H1 (cell line): Measurements from ENCODE around the gene KRT3.

Experiments used
- RFX5 ChIP-seq: IDR thresholded peaks from 2 replicates; pipeline ENCODE4 v1.6.1; 2011; ENCODE audit warnings: low read depth, low read length, improper control_type of control experiment, borderline replicate concordance
- TF ChIP-seq, protein P1 (sequence below), 3 experiments: IDR thresholded peaks; 1 replicate in 2 of 3; 2 replicates in 1 of 3; pipeline versions ENCODE4 v1.5.1 to v1.6.1; 2011; ENCODE audit warnings: low read length in 3 of 3, mild to moderate bottlenecking in 3 of 3, inconsistent platforms in 2 of 3, low read depth in 1 of 3, moderate library complexity in 1 of 3; ENCODE audit not compliant: insufficient read depth in 1 of 3; ENCODE audit errors: control extremely low read depth in 1 of 3

GRCh38 chr12:52832985-52833905 is 37.3 kb upstream of the KRT3 start:
- TF ChIP-seq, protein P1, sequence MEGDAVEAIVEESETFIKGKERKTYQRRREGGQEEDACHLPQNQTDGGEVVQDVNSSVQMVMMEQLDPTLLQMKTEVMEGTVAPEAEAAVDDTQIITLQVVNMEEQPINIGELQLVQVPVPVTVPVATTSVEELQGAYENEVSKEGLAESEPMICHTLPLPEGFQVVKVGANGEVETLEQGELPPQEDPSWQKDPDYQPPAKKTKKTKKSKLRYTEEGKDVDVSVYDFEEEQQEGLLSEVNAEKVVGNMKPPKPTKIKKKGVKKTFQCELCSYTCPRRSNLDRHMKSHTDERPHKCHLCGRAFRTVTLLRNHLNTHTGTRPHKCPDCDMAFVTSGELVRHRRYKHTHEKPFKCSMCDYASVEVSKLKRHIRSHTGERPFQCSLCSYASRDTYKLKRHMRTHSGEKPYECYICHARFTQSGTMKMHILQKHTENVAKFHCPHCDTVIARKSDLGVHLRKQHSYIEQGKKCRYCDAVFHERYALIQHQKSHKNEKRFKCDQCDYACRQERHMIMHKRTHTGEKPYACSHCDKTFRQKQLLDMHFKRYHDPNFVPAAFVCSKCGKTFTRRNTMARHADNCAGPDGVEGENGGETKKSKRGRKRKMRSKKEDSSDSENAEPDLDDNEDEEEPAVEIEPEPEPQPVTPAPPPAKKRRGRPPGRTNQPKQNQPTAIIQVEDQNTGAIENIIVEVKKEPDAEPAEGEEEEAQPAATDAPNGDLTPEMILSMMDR (IDR thresholded peaks at IDR 0.05; ENCODE audit: control extremely low read depth in 1 of 3, insufficient read depth in 1 of 3, low read depth in 1 of 3, low read length in 3 of 3) = no peak
- no peak for TF ChIP-seq RFX5
